ENCODE data around the gene HS6ST1.

DNA sequence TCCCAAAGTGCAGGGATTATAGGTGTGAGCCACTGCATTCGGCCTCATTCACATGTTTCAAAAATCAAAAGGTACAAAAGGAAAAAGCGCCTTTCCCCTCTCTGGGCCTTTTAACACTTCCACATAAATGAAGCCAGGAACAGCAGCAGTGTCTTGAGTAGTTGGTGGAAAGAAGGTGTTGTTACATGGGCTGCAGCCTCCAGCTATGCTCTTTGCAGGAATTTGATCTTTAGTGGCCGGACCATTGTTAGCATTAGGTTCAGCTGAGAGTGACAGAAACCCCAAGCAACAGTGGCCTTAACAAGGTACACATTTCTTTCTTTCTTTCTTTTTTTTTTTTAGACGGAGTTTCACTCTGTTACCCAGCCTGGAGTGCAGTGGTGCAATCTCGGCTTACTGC lies 59.1 kb downstream of the HS6ST1 start:
- TF ChIP-seq, protein P1, sequence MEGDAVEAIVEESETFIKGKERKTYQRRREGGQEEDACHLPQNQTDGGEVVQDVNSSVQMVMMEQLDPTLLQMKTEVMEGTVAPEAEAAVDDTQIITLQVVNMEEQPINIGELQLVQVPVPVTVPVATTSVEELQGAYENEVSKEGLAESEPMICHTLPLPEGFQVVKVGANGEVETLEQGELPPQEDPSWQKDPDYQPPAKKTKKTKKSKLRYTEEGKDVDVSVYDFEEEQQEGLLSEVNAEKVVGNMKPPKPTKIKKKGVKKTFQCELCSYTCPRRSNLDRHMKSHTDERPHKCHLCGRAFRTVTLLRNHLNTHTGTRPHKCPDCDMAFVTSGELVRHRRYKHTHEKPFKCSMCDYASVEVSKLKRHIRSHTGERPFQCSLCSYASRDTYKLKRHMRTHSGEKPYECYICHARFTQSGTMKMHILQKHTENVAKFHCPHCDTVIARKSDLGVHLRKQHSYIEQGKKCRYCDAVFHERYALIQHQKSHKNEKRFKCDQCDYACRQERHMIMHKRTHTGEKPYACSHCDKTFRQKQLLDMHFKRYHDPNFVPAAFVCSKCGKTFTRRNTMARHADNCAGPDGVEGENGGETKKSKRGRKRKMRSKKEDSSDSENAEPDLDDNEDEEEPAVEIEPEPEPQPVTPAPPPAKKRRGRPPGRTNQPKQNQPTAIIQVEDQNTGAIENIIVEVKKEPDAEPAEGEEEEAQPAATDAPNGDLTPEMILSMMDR (IDR thresholded peaks at IDR 0.05; ENCODE audit: borderline replicate concordance, extremely low read depth, low read length, poor library complexity, severe bottlenecking) = no peak
- TF ChIP-seq EZH2 (IDR thresholded peaks at IDR 0.05; ENCODE audit: borderline replicate concordance, low read depth, low read length, severe bottlenecking) = no peak
